ENCODE data around the gene TRIM26. TPM values are rescaled to one million over a fixed set of nuclear protein-coding genes. Genes with fewer than 3 reads are reported as not detected.

TRIM26 gene
- total RNA-seq, 4 donors from 2014 or later, result 14.9 to 38.1 (median 30.0) TPM

- Histone ChIP-seq H3K36me3 (no peaks in the 10 kb centered on the region), H3K4me1 (no peaks in the 10 kb centered on the region), H3K27ac (no peak overlapping the region), H3K4me3 (no peak overlapping the region), H3K27me3 (no peaks in the 10 kb centered on the region), H3K9me3 (no peaks in the 10 kb centered on the region)
- DNase-seq, result no peak
- TF ChIP-seq POLR2A (IDR thresholded peaks at IDR 0.05), result no peak
- TF ChIP-seq, protein P1, sequence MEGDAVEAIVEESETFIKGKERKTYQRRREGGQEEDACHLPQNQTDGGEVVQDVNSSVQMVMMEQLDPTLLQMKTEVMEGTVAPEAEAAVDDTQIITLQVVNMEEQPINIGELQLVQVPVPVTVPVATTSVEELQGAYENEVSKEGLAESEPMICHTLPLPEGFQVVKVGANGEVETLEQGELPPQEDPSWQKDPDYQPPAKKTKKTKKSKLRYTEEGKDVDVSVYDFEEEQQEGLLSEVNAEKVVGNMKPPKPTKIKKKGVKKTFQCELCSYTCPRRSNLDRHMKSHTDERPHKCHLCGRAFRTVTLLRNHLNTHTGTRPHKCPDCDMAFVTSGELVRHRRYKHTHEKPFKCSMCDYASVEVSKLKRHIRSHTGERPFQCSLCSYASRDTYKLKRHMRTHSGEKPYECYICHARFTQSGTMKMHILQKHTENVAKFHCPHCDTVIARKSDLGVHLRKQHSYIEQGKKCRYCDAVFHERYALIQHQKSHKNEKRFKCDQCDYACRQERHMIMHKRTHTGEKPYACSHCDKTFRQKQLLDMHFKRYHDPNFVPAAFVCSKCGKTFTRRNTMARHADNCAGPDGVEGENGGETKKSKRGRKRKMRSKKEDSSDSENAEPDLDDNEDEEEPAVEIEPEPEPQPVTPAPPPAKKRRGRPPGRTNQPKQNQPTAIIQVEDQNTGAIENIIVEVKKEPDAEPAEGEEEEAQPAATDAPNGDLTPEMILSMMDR (IDR thresholded peaks at IDR 0.05), result no peak
- intact Hi-C loops (cut with DNase I; ENCODE audit: low total_unique reads), result no loop called here
These were observed 31.4 kb upstream of the TRIM26 start for GRCh38 chr6:30244560-30244959.

DNA sequence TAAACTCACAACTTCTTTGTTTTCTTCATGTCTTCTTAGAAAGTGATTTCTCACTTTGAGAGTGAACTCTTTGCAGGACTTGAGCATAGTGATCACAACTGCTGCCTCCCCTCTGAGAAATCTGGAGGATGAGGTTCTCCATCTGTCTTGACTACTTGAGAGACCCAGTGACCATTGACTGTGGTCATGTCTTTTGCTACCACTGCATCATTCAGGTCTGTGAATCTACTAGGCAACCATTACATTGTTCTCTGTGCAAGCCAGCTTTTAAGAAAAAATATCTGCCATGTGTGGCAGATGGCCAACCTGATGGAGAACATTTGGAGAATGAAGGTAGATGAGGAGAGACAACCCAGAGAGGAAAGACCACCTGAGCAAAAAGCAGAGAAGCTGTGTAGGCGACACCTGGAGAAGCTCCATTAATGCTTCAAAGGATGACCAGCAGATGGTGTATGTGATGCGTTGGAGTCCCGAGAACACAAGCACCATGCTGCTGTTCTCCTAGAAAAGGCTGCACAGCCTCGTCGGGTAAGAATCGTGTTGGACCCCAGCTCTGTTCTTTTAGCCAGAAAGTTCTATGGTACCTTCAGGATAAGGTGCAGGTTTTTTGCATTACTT is 25.1 kb upstream of the TRIM26 start:
- no peak for DNase-seq
- Histone ChIP-seq H3K27me3 (no peaks in the 10 kb centered on the region), H3K4me1 (no peaks in the 10 kb centered on the region), H3K9me3 (no peaks in the 10 kb centered on the region), H3K27ac (no peak overlapping the region), H3K36me3 (no peaks in the 10 kb centered on the region), H3K4me3 (no peak overlapping the region)
- TF ChIP-seq POLR2A (IDR thresholded peaks at IDR 0.05), result no peak
- TF ChIP-seq, protein P1 (IDR thresholded peaks at IDR 0.05), result no peak
- intact Hi-C loops (cut with DNase I; ENCODE audit: low total_unique reads), result no loop called here

DNA sequence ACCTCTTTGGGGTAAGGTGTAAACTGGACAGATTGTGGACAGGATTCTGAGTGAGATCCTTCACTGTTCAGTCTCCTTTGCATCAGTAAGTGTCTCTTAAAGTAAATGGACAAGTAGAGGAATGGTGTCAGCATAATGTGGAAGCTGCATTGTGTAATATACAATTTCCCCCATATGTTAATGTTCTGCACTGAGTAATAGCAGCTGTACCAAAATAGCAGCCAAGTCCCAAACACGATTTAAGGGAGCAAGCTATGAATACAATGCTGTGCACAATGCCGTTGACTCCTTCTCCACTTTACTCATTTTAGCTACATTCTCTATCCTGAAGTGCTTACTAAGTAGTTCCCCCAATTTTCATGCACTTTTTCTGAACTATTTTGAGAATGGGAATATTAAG is 21.1 kb upstream of the TRIM26 start:
- no peaks in the 10 kb centered on the region for H3K9me3 ChIP-seq
- no peaks in the 10 kb centered on the region for H3K4me1 ChIP-seq
- intact Hi-C loops (cut with DNase I; ENCODE audit: low total_unique reads), result no loop called here
- no peak overlapping the region for H3K27ac ChIP-seq
- H3K4me3 ChIP-seq, result no peak overlapping the region
- no peaks in the 10 kb centered on the region for H3K27me3 ChIP-seq
- no peaks in the 10 kb centered on the region for H3K36me3 ChIP-seq
- no peak for TF ChIP-seq POLR2A (IDR thresholded peaks at IDR 0.05)
- TF ChIP-seq, protein P1 (IDR thresholded peaks at IDR 0.05), result no peak
- no peak for DNase-seq

DNA sequence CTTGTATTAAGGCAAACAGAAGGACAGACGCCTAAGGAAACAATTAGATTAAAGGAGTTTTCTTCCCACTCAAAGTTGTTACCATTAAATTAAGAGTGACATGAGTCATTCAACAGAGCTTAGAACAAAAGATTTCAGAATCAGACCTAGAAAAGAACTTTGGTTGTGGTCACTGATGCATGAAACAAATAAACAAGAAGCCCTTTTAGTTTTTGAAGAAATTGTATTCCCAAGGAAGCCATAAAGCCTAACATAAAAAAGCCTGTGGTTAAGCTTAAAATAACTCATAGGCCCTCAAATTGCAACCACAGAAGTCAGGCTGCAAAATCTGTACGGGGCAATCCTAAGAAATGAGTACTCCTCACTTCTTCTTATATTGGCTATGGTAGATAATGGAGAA is 17.9 kb upstream of the TRIM26 start:
- no peak overlapping the region for H3K27ac ChIP-seq
- no peak overlapping the region for H3K4me3 ChIP-seq
- H3K9me3 ChIP-seq, result no peaks in the 10 kb centered on the region
- H3K36me3 ChIP-seq, result no peaks in the 10 kb centered on the region
- no peaks in the 10 kb centered on the region for H3K27me3 ChIP-seq
- TF ChIP-seq POLR2A (IDR thresholded peaks at IDR 0.05), result no peak
- TF ChIP-seq, protein P1 (IDR thresholded peaks at IDR 0.05), result no peak
- no peak for DNase-seq
- intact Hi-C loops (cut with DNase I; ENCODE audit: low total_unique reads), result no loop called here
- H3K4me1 ChIP-seq, result no peaks in the 10 kb centered on the region

- no peaks in the 10 kb centered on the region for H3K36me3 ChIP-seq
- TF ChIP-seq, protein P1 (IDR thresholded peaks at IDR 0.05), result no peak
- no peak for TF ChIP-seq POLR2A (IDR thresholded peaks at IDR 0.05)
- no peak overlapping the region for H3K4me3 ChIP-seq
- no peaks in the 10 kb centered on the region for H3K27me3 ChIP-seq
- no peak overlapping the region for H3K27ac ChIP-seq
- DNase-seq, result no peak
- H3K4me1 ChIP-seq, result no peaks in the 10 kb centered on the region
- intact Hi-C loops (cut with DNase I; ENCODE audit: low total_unique reads), result no loop called here
- no peaks in the 10 kb centered on the region for H3K9me3 ChIP-seq
These were observed 14.7 kb upstream of the TRIM26 start for GRCh38 chr6:30227763-30228487.
